Measurements from ENCODE around the gene KLK15.
"Not testable (repeated sequence)": the region's sequence is repeated elsewhere in the genome, so short reads cannot be mapped to it uniquely, and the experiment has no call there.

KLK15 gene

DNA sequence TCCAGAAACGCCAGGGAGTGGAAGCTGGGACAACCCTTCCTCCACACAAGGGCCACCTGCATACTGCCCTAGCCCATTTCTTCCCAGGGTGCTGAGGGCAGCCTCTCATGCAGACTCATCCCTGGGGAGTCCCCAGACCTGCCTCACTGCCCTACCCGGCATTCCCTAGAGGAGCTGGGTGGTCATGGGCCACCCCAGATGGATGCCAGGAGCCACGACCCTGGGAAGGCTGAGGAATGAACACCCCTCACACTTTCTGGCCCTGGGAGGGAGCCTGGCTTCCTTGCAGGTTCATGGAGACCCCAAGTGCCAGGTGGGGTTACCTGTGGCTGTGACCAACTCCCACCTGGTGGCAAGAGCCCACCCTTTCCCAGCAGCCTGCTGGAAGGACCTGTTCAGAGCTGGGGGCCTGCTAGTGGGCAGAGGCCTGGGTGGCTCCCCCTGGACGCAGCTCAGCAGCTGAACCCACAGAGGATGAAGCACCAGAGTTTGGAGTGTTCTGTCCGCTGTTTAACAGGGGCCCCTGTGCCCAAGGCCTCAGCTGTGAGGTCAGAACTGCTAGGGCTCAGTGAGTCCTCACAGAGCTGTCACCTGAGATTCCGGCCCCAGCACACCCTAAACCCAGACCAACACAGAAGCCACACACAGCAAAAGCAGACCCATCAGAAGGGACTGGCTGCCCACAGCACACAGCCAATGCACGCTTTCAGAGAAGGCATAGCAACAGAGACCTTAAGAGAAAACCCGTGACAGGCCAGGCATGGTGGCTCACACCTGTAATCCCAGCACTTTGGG, 36.5 kb downstream of the KLK15 start:
- DNase-seq (ENCODE audit: low read depth in 2 of 2) = no peak

DNA sequence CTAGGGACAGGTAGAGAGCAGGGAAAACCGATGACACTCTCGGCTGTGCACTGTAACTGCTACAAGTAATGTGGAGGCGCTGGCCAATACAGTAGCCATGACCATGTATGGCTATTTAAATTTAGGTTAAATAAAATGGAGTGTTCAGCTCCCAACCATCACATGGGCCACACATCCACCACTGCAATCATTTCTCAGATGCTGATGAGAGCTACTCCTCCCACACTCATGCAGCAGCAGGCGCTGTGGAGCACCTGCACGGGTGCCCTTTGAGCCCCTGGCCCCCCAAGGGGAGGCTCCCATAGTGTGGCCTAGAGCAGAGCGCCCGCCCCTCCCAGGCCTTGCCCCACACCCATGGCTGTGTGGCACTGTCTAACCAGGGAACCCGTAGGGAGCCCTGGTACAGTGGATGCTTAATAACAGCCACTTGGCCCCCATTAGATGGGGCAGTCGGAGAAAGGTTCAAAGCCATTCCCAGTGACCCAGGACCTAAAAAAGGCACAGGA, 37.2 kb downstream of the KLK15 start:
- DNase-seq (ENCODE audit: low read depth in 2 of 2) = no peak

DNA sequence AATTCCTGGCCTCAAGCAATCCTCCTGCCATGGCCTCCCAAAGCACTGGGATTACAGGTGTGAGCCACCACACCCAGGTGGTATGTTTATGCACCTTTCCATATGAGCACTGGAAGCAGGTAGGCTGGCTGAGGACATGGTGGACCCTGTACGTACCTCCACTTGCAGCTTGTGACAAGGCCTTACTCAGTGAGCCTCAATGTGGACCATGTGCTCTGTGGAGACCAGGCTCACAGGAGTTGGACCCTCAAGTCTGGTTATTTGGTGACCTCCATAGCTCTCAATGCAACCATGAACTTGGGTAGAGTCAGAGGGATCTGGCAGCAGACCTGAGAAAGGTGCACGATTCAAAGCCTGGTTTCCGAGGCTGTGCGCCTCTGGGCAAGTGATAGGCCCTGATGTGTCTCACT, 37.7 kb downstream of the KLK15 start:
- no peak for DNase-seq (ENCODE audit: low read depth in 2 of 2)

DNA sequence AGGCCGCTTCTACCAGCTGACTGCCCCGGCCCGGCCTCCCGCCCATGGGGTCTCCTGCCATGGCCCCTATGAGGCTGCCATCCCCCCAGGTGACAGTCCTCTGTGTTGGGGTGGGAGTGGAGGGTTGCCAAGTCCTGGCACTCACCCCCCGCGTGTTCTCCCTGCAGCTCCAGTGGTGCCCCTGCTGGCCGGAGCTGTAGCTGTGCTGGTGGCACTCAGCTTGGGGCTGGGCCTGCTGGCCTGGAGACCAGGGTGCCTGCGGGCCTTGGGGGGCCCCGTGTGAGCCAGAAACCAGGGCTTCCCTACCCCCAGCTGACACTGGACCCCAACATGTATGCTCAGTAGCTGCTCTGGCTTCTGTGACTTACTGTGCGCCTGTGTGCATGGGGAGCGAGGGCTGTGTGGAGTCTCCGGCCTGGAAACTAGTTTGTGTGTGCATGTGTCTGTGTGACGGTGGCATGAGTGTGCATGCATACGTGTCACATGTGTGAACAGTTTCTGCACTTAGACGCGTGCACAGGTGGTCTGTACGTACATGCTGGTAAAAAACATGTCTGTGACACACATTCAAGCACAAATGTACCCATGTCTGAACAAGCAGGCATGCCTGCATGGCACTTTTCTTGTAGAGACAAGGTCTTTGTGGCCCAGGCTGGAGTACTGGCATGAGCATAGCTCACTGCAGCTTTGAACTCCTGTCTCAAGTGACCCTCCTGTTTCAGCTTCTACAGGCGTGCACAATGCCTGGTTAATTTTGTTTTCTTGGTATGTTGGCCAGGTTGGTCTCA, 38.3 kb downstream of the KLK15 start:
- peak in 1 of 2 experiments; percentile 58 for DNase-seq (ENCODE audit: low read depth in 2 of 2)

DNA sequence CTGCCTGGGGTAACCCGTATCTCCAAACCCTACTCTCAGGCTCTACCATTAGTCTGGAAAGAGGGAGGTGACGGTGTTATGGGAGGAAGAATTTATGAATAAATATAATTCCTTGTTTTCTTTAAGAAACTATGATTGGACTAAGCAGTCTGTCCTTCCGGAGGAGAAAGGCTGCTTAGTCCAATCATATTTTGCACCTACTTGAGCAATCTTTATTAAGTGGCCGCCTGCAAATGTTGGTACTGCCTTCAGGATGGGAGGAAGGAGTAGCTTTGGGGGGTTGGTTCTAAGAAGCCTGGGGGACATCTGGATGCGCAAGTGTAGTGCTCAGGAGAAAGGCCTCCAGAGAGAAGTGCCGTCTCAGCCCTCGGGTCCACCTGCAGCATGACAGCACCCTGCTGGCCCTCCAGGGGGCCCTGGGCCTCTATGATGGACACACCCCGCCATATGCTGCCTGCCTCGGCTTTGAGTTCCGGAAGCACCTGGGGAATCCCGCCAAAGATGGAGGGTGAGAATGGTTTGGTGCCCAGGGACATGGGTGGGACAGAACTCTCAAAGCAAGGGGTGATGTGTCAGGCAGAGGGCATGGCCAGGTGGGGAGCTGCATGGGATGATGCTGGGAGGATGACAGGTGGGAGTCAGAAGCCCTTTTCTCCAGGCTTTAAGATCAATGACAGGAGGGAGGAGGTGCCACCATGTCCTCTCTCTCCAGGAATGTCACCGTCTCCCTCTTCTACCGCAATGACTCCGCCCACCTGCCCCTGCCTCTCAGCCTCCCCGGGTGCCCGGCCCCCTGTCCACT, 39.1 kb downstream of the KLK15 start:
- DNase-seq (ENCODE audit: low read depth in 2 of 2) = peak in 1 of 2 experiments; percentile 45

DNA sequence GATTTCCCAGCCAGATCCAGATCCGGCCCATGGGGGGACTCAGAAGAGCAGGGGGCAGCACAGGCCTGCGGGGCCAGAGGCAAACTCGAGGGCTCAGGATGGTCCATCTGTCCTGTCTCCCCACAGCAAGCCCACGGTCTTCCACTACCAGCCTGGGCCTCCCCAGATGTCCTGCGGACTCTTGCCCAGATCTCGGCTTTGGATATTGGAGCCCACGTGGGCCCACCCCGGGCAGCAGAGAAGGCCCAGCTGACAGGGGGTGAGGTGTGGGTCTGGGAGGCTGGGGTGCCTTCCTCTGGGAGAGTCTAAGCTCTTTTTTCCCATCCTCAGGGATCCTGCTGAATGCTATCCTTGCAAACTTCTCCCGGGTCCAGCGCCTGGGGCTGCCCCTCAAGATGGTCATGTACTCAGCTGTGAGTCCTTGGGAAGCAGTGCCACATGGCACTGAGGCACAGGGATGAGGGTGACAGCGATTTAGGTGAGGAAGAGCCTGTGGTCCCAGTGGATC, 39.8 kb downstream of the KLK15 start:
- no peak for DNase-seq (ENCODE audit: low read depth in 2 of 2)

DNA sequence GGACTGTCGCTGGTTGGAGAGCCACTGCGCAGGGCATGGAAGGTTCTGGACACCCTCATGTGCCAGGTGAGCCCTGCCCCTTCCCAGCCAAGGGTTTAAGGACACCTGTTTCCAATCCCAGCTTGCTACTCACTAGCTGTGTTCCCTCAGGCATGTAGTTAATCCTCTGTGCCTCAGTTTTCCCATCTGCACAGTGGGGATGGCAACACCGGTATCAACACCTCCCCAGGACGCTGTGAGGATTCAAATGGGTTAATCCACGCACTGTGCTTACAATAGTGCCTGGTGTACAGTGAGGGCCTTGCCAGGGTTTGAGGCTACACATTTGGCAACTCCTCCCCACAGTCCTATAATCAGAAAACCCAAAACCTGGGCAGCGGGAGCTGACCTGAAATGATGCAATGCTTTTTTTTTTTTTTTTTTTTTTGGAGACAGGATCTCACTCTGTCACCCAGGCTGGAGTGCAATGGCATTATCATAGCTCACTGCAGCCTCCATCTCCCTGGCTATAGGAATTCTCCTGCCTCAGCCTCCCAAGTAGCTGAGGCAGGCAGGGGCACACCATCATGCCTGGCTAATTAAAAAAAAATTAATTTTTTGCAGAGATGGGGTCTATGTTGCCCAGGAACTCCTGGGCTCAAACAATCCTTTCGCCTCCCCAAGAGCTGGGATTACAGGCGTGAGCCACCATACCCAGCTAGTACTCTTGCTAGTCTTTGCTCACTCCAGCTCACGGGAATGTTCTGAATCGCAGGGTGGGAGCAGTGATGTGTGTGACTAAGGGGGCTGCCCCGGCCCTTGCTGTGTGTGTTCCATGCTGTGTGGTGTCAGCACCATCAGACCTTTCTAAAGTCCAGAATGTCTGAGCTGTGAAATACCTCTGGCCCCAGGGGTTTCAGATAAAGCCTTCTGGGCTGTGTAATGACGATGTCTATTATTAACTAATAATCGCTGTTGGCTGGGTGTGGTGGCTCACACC, 40.8 kb downstream of the KLK15 start:
- no peak for DNase-seq (ENCODE audit: low read depth in 2 of 2)

DNA sequence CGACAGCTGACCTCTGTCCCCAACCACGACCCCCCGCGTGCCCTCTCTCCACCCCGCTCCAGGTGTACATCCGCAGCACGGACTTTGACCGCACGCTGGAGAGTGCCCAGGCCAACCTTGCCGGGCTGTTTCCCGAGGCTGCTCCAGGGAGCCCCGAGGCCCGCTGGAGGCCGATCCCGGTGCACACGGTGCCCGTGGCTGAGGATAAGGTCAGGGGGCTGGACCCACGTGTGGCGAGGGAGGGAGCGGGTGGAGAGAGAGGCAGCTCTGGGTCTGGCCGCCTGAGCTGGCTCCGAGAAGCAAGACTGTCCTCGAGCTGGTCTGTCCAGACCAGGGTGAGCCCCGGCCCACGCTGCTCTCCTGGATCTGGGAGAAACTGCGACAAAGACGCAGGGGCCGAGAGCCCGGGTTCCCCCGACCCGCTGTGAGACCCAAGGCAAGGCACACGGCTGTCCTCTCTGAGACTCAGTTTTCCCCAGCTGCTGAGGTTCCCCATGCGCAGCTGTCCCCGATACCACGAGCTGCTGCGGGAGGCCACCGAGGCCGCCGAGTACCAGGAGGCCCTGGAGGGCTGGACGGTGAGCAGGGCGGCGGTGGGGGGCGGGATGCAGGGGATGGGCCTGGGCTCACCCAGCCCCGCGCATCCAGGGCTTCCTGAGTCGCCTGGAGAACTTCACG, 41.6 kb downstream of the KLK15 start:
- DNase-seq (ENCODE audit: low read depth in 2 of 2) = no peak

DNA sequence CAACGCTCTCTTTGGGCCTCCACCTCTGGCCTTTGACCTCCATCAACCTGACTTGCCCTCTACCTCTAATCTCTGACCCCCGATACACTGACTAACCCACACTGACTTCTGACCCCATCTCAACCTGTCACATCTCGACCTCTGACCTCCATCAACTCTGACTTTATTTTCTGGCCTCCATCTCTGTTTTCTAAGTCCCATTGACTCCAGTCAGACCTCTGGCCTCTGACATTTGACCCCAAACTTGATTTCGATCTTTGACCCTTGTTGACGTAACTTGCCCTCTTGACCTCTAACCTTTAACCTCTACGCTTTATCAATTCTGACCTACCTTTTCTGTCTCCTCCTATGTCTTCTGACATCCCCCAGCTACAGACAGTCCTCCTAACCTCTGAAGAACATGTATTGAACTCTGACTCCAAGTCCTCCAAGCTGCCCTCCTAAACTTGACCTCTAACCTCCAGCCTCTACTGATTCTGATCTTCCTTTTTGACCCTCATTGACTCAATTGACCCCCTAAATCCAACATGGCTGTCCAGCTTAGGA, 42.4 kb downstream of the KLK15 start:
- DNase-seq (ENCODE audit: low read depth in 2 of 2) = no peak

DNA sequence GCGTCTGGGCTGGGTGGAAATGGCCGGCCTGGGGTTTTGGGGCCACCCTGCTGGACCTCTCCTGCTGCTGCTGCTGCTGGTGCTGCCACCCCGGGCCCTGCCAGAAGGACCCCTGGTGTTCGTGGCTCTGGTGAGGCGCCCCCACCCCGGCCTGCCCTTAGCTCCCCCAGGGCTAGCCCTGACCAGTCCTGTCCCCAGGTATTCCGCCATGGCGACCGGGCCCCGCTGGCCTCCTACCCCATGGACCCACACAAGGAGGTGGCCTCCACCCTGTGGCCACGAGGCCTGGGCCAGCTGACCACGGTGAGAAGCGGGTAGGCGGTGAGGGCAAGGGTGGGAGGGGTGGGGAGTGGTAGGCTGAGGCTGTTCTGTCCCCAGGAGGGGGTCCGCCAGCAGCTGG, 43.0 kb downstream of the KLK15 start, which contains the start of gene ACP4:
TSS of gene ACP4 (plus strand) at position 20 of the 400 bp plus-strand sequence. CDS start at position 20, 0 bp downstream.
- no peak for DNase-seq (ENCODE audit: low read depth in 2 of 2)

DNA sequence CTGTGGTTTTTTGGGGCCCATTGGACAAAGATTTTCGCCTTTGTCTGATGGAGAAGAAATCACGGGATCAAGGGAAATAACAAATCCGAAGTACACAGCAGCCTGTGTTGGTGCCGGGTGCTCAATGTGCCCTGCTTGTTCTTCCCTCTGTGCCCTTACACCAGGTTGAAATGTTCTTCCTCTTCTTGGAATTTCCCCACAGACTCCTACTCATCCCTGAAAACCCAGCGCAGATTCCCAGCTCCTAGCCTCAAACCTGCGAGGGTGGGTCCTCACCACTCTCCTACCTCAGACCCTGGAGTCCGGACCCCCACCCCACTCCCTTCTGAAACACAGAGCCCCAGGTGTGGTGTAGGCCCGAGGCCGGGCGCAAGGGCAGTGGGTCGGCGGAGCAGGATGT, 48.0 kb downstream of the KLK15 start:
- DNase-seq (ENCODE audit: low read depth in 2 of 2) = no peak

DNA sequence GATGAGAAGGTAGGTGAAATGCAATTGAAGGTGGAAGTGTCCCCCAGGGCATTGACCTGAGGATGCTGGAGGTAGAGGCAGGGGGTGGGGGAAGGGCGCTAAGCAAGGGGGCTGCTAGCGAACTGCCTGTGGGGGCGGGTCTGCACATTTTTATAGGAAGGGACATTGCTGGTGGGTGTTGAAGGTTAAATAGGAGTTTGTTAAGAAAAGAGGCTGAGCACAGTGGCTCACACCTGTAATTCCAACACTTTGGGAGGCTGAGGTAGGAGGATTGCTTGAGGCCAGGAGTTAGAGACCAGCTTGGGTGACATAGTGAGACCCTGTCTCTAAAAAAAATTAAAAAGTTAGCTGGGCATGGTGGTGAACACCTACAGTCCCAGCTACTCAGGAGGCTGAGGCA, 48.7 kb downstream of the KLK15 start:
- no peak for DNase-seq (ENCODE audit: low read depth in 2 of 2)

DNA sequence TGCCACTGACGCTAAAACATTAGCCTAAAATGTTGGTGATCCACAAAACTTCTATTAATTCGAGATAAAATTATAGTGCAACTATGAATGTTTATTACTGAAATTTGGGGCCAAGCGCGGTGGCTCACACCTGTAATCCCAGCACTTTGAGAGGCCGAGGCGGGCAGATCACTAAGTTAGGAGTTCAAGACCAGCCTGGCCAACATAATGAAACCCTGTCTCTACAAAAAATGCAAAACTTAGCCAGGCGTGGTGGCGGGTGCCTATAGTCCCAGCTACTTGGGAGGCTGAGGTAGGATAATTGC, 49.6 kb downstream of the KLK15 start:
- DNase-seq (ENCODE audit: low read depth in 2 of 2) = not testable (repeated sequence)

DNA sequence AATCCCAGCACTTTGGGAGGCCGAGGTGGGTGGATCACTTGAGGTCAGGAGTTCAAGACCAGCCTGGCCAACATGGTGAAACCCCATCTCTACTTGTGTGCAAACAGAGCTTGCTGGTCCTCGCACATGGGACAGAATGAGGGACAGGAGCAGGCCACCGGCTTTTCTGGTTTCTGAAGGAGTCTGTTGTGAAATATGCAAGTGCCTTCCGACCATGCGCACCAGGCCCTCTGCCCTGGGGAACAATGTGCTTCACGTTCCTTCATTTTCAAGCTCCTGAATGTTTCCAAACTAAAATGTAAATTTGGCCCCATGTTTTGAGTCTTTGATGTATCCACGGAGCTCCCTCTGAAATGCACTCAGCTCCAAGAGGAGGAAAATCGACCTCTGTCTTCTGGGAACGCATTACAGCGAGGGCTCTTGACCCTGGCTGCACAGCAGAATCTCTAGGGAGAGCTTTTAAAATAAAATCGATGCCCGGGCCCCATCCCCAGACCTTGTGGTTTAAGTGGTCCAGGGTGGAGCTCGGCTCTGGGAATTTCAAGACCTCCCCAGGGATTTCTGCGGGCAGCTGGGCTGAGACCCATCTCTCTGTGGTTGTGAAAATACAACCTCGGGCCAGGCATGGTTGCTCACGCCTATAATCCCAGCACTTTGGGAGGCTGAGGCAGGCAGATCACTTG, 52.5 kb downstream of the KLK15 start:
- no peak for DNase-seq (ENCODE audit: low read depth in 2 of 2)

DNA sequence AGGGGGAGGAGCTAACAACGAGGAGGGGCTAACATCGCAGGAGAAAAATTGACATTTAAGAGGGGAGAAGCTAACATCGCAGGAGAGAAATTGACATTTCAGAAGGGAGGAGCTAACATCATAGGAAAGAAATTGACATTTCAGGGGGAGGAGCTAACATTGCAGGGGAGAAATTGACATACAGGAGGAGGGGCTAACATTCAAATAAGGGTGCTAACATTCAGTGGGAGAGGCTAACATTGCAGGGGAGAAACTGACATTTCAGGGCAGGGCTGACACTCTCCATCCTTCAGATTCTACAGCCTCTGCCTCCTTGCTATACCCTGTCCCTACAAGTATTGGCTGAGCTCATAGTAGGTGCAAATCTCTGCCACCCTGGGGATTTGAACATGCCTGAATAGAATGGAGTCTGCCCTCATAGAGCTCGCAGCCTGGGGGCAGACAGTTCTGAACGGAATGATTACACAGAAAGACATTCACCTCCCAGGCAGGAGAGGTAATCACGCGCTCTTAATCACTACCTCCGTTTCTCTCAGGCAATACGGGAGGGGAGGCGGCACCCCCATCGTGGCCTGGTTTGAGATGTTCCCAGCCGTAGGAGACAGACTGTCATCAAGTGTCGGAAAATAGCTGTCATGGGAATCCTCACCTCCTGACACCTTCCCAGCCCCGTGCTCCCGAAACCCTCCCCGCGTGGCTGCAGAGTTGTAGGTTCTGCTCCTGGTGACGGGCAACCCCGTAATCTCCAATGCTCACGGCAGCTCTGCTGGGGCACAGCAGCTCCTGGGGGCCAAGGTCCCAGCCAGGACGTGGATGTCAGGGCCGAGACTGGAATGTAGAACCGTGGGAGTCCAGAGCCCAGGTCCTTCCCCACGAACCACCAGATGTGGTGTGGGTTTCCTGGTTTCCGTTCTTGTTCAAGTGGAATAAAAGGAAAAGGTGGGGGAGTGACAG, 53.6 kb downstream of the KLK15 start:
- DNase-seq (ENCODE audit: low read depth in 2 of 2) = no peak

DNA sequence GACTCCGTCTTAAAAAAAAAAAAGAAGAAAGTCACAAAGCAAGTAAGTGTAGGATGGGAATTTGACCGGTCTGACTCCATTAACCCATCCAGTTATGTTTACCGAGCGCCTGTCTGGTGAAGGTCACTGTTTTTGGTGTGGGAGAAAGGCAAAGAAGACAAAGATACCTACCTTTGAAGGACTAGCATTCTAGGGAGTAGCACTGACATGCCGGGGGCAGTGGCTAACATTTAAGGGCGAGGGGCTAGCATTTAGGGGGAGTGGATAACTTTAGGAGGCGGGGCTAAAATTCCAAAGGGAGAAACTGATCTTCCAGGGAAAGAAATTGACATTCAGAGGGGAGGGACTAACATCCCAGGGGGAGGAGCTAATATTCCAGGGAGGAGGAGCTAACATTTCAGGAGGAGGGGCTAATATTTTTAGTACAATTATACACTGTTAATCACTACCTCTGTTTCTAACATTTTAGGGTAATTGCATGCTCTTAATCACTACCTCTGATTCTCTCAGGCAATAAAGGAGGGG, 54.4 kb downstream of the KLK15 start:
- no peak for DNase-seq (ENCODE audit: low read depth in 2 of 2)

DNA sequence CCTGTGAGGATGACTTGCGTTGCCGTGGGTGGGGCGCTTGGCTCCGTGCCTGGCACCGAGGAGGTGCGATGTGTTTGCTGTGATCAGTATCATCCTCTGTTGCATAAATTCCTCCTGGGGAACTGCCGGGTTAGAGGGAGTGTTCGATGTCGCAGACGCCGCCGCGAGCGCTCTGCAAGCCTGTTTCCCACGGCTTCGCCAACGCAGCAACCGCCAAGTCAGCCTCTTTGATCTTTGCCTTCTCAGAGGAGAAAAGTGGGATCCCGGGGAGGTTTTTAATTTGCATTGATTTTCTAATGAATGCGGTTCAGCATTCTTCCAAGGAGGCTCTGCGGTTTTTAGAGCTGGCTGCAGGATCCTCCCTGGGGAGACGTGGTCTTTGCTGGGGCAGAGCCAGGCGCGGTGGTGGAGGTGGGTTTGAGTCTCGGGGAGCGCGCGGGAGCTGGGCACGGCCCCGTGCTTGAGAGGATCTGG, 55.5 kb downstream of the KLK15 start:
- DNase-seq (ENCODE audit: low read depth in 2 of 2) = no peak

DNA sequence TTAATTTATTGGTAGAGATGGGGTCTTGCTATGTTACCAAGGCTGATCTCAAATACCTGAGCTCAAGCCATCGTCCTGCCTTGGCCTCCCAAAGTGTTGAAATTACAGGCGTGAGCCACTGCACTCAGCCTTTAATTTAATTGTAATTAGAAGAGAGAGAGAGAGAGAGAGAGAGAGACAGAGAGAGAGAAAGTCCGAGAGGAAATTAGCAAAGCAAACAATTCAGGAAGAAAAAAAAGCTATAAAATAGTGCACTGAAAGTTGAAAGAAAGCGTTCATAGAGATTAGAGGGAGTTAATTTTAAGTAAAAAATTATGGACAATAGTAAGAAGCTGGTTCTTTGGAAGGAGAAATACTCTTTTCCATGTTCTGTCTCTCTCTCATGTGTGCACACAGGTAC, 56.1 kb downstream of the KLK15 start:
- DNase-seq (ENCODE audit: low read depth in 2 of 2) = no peak
